HG03378 (cell line): ENCODE data around the gene PRKCA.
"Not testable (repeated sequence)": the region's sequence is repeated elsewhere in the genome, so short reads cannot be mapped to it uniquely, and the experiment has no call there.

Experiments used
- ATAC-seq: cut with Tn5 transposase; IDR thresholded peaks from one replicate; pipeline ENCODE4 v1.9.1; 2021; ENCODE audit warnings: mild to moderate bottlenecking, moderate library complexity; ENCODE audit not compliant: unreplicated experiment

Gene PRKCA

DNA sequence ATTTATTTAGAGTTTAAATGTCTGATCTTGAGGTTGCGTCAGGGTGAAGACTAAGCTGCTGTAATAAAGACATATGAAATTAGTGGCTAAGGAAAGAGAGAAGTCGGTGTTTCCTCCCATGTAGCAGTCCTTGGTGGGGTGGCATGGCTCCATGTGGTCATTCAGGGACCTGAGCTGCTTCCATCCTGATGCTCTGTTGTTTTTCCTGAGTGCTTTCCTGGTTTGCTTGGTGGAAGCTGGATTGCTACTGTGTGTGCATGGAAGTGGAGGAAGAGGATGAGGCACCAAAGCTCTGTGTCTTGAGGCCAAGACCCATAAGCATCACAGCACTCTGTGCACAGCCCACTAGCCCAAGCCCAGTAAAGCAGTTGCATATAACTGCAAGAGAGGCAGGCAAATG is 290.7 kb downstream of the PRKCA start:
- ATAC-seq, result no peak

GRCh38 chr17:66595893-66596292 is 293.5 kb downstream of the PRKCA start:
- ATAC-seq, result no peak

DNA sequence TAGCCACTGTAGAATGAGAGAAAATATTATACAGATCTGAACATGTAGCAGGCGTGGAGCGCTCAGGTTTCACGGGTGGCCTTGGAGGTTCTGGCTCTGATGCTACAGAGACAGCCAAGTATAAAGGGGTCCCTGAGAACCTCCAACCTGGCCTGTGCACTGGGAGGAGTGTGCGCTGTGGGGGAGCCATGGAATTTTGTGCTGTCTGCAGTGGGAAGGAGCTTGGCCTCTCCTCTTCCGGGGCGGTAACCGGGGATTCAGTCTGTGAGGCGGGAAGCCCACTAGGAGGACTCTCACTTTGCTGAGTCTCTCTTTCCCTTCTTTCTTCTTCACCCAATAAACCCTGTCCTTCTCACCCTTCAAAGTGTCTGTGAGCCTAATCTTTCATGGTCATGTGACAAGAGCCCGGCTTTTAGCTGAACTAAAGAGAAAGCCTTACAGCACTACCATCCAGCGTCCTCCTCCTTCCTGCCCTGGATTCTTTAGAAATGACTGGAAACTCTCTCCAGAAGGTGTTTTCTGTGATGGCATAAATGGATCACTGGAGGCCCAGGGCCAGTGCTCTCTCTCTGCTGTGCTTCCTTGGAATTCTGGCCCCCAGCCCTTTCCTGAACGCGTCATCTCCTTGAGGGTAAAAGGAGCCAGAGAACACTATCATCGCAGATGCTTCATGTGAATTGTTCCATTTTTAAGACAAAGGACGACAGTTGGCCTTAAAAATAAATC is 300.4 kb downstream of the PRKCA start:
- ATAC-seq, result no peak

- ATAC-seq, result no peak
Measured at GRCh38 chr17:66604376-66604775, 302.0 kb downstream of the PRKCA start.

DNA sequence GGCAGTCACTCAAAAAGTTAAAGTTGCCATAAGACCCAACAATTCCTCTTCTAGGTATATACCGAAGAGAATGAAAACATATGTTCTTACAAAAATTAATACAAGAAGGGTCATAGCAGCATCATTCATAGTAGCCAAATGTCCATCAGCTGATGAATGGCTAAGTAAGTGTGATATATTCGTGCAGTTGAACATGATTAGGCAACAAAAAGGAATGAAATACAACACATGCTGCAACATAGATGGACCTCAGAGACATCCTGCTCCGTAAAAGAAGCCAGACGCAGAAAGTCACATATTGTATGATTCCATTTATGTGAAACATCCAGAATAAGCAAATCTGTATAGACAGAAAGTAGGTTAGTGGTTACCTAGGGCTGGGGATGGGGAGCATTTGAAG is 303.1 kb downstream of the PRKCA start:
- ATAC-seq, result no peak

GRCh38 chr17:66610361-66611133 is 308.1 kb downstream of the PRKCA start:
- no peak for ATAC-seq

DNA sequence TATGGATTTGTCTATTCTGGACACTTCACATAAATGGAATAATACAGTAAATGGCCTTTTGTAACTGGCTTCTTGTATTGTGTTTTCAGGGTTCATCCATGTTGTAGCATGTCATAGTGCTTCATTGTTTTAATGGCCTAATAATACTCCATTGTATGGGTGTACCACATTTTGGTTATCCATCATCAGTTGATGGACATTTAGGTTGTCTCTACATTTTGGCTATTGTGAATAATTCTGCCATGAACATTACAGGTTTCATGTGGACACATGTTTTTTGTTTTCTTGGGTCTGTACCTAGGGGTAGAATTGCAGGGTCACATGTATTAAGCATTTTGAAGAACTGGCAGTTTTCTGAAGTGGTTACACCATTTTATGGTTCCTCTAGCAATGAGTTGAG is 309.0 kb downstream of the PRKCA start:
- ATAC-seq, result no peak

- no peak for ATAC-seq
Measured at GRCh38 chr17:66612993-66613392, 310.6 kb downstream of the PRKCA start.

DNA sequence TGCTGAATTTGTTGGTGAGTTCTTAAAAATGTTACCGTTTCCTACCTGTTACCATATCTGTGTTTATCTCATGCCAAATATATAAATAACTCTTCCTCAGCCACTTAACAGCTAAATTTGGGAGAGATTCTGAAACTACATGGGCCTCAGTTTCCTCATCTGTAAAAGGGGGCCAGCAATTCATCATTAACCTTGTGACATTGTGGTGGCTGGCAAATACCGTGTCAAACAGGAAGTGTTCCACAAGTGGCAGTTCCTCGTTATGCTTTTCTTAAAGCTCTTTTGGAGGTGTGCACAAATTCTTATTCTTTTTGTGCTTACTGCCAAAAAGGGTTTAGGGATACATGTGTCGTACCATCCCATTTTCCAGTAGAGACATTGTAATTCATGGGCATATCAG is 312.1 kb downstream of the PRKCA start:
- ATAC-seq, result no peak

GRCh38 chr17:66619206-66619605 is 316.8 kb downstream of the PRKCA start:
- ATAC-seq, result no peak

- ATAC-seq, result no peak
Measured at GRCh38 chr17:66620528-66620927, 318.1 kb downstream of the PRKCA start.

GRCh38 chr17:66624630-66625029 is 322.2 kb downstream of the PRKCA start:
- ATAC-seq, result not testable (repeated sequence)

DNA sequence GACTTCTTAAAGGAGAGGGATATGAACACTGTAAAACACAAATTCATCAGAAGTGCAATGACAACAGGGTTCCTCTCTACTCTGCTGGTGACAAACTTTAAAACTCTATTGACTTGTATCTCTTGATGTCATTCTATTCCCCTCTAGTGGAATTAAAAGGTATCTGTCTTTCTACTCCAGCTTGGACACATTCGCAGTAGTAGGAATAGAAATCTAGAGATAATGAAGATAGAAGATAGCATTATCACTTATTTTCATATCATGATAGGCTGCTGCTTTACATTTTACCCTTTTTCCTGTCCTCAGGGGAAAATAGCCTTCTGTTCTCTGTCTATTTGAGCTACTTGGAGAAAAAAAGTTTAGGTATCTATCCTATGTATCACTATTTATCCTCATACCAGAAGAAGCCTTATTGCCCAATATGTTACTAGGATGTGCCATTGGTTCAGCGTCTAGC is 322.9 kb downstream of the PRKCA start:
- ATAC-seq, result no peak

- ATAC-seq, result no peak
Measured at GRCh38 chr17:66627985-66628384, 325.6 kb downstream of the PRKCA start.

GRCh38 chr17:66629762-66630161 is 327.3 kb downstream of the PRKCA start:
- ATAC-seq, result no peak

DNA sequence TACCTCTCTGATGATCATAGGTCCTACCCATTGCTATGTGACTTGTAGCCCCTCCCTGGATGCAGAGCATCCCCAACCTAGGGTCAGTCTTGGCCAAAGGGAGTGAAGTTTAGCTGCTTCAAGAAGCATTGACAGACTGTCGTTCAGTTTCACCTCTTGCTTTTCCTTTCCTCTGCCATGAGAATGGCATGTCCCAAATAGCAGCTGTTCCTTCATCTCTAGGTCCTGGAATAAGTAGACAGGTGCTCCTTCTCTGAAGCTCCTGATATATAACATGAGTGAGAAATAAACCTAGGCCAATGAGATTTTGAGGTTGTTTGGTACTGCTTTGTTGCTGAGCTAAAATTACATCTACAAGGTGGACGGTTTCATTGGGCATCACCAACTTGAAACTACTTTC is 328.0 kb downstream of the PRKCA start:
- no peak for ATAC-seq

DNA sequence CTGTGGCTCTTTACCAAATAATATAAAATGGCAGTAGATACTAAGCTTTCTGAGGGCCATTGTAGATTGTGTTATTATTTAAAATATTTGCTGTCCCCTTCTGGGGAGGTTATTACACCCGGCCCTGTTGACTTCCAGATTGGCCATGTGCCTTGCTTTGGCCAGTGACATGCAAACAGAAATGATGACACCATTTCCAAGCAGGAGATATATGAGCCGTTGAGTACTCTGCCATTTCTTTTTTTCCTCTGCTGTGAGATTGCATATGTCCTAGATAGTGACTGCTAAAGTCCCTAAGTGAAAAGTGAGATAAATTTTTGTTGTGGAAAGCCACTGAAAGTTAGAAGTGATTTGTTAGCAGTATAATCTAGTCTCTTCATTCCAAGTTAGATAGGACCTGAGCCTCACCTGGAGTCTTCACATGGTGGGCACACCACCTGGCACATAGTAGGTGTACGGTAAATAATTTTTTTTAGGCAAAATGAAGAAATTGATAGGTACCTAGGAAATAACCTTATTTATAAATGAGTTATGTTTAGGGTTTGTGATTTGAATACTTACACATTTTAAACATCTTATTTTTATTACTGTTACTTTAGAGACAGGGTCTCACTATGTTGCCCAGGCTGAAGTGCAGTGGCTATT is 328.5 kb downstream of the PRKCA start:
- no peak for ATAC-seq

DNA sequence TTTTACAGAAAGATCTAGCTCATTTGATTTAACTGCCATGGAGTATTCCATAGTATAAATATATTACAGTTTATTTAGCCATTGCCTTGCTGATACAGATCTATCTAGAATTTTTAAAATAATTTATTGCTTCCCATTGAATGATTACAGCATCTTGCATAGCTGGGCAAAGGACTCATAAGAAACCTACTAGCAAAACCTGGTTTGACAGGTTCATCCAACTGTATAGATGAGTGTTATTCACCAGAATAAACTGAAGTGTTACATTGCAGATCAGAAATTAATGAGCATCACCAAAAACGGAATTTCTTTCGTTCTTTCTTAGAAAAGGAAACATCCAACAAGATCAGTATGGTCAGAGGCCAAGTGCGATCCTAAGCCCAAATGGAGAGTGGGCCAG is 330.3 kb downstream of the PRKCA start:
- ATAC-seq, result no peak

DNA sequence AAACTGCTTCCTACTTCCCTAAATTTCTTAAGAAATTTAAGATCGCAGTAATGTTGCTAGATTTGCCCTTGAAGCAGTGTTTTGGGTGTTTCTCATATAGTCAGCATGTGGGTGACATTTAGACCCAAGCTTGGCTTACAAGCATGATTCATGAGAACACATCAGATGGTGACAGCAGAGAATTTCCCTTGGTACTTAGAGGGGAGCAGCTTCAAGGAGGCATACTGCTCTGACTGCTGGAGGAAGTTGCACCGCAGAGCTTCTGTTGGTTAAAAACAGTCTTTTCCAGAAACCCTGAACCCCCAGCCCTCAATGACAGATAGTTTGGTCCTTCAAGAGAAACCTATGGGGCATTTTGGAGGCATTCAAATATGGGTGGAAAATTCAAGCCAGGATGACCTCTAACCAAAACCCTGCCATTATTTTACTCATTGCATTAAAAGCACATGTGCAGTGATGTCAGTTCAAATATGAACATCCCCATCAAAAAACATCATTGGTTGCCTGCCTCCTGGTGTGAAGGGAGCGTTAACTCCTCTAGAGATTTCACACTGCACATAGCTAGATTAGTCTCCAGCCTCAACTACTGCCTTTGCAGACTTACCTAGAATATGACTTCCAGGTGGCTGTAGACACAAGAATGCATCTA is 331.0 kb downstream of the PRKCA start:
- ATAC-seq, result no peak

- no peak for ATAC-seq
Measured at GRCh38 chr17:66634193-66634592, 331.8 kb downstream of the PRKCA start.

- no peak for ATAC-seq
Measured at GRCh38 chr17:66635386-66636045, 333.1 kb downstream of the PRKCA start.
